ENCODE measurements around the gene IFI16.

DNA sequence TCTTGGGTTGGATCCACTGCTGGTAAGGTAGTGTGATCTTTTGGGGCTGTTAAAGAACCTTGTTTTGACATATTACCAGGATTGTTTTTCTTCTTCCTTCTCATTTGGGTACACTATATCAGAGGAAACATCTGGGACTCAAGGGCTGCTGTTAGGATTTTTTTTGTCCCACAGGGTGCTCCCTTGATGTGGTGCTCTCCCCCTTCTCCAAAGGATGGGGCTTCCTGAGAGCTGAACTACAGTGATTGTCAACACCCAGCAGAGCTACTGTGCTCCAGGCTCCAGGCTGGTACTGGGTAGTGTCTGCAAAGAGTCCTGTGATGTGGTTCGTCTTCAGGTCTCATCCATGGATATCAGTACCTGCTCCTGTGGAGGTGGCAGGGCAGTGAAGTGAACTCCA is 20.6 kb downstream of the IFI16 start:
- TF ChIP-seq SP1 (IDR thresholded peaks at IDR 0.05) (no peak), BHLHE40 (IDR thresholded peaks at IDR 0.05; ENCODE audit: borderline replicate concordance) (no peak), HDGF (IDR thresholded peaks at IDR 0.05; ENCODE audit: borderline replicate concordance) (no peak), FOXM1 (IDR thresholded peaks at IDR 0.05; ENCODE audit: borderline replicate concordance) (no peak), CTBP1 (IDR thresholded peaks at IDR 0.05; ENCODE audit: borderline replicate concordance) (no peak), ZNF384 (IDR thresholded peaks at IDR 0.05) (no peak)
- TF ChIP-seq, protein P1, sequence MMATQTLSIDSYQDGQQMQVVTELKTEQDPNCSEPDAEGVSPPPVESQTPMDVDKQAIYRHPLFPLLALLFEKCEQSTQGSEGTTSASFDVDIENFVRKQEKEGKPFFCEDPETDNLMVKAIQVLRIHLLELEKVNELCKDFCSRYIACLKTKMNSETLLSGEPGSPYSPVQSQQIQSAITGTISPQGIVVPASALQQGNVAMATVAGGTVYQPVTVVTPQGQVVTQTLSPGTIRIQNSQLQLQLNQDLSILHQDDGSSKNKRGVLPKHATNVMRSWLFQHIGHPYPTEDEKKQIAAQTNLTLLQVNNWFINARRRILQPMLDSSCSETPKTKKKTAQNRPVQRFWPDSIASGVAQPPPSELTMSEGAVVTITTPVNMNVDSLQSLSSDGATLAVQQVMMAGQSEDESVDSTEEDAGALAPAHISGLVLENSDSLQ (IDR thresholded peaks at IDR 0.05): no peak

Data from HEK293T (cell line).